HG03135 (cell line): ENCODE data around the gene NAT10.

Experiments used
- ATAC-seq: cut with Tn5 transposase; IDR thresholded peaks from one replicate; pipeline ENCODE4 v1.9.1; 2021; ENCODE audit warnings: mild to moderate bottlenecking, moderate library complexity; ENCODE audit not compliant: unreplicated experiment

NAT10 gene

DNA sequence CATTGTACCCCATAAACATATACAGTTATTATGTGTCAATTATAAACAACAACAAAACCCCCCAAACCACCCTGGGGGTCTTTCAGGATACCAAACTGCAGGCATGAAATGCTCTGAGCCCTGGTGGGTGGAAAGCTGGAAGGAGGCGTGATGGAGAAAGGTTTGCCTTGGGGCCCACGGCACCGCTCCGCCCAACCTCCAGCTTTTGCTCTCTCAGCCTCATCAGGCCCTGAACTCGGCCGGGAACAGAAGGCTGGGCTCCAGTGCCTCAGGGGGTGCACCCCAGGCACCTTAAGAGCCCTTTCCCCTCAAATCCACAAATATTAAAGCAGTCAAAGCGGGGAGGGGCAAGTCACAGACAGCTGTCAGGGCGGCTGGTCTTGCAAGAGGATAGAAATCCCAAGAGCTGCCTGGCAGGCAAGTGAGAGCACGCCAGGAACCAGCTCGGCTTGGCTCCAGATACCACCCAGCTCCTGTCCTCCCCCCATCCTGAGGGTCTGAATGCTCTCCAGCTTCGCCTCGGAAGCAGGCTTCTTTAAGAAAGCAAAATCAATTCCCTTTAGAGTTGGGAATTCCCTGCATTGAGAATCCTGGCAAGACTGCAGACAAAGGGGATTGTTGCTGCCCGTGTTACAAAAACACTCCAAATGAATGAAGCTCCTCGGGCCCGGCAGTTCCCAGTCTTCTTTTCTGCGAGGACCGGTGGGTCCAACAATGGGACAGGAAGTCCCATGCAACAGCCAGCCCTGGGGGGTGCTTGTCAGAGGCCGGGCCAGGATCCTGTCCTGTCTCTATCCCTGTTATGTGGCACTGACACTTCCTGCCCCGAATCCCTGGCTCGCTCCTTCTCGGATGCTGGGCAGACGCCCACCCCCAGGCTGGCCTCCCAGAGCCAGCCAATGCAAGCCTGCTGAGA, 80.8 kb downstream of the NAT10 start:
- no peak for ATAC-seq

DNA sequence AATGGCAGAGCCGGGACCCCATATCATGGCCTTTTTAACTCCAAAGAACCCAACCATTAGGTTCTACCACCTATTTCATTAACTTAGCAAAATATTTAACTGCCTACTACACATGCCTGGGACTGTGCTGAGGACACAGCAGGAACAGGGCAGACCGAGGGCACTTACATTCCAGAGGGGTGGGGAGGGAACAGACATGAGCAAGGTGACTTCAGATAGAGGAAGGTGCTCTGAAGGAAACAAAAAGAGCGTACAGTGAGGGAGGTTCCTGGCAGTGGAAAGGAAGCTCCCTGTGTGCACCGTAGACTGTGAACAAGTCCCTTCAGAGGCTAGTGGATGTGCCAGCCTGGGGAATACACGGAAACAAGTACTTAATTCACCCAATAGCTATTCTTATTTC, 82.8 kb downstream of the NAT10 start:
- no peak for ATAC-seq

DNA sequence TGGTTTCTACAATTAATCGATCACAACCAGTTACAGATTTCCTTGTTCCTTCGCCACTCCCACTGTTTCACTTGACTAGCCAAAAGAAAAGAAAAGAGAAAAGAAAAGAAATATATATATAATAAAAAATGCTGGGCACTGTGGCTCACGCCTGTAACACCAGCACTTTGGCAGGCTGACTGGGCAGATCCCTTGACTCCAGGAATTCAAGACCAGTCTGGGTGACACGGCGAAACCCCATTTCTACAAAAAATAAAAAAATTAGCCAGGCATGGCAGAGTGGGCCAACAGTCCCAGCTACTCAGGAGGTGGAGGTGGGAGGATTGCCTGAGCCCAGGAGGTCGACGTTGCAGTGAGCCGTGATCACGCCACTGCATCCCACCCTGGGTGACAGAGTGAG, 83.8 kb downstream of the NAT10 start:
- ATAC-seq: no peak

DNA sequence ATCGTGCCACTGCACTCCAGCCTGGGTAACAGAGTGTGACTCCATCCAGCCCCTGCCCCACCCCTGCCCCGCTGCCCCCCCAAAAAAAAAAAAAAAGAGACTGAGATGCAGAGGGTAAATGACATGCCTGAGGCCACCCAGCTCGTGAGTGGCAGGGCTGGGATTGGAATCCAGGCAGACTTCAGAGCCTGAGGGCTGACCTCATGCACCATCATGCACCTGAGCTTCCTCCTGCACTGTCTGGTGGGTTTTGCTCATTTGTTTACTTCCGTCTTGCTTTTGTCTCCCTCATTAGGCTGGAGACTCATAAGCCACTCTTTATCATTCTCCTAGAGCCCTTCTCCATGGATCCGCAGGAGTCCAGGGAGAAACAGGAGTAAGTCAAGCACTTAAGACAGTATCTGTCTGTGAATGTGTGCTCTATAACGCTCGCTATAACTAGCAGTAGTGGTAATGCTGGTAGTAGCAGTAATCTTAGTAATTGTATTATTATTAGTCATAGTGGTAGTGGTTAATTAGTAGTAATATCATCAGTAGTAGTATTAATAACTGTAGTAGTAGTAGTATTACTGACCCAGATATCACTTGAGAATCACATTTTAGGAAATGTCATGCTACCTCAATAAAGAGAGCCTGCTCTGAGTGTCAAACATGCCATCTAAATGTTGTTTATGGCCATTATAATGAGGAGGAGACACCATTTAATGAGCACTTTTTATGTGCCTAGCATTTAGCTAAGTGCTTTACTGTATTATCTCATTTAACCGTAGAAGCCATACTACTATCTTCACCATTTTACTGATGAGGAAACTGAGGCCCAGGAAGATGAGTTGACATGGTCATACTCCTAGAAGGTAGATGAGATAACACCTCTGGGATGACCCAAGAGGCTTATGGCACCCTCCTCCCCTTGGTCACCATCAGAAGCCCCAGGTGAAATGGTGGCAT, 85.0 kb downstream of the NAT10 start:
- no peak for ATAC-seq

DNA sequence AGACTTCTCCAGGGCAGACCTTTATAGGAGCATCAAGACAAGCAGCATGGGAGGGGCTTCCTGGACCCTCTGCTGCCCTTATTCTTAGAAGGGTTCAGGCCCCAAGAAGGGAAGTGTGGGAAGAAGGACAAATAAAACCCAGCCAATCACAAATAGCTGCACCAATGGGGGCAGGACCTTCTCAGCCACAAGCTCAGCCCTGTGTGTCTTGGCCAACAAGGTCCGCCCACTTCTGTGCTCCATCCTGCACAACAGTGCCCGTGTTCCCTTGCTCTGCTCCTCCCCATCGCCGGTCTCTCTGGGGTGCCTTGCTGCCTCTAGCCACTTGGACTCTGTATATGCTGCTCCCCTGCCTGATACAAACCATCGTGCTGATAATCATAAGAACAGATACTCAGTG, 86.1 kb downstream of the NAT10 start:
- ATAC-seq: no peak

DNA sequence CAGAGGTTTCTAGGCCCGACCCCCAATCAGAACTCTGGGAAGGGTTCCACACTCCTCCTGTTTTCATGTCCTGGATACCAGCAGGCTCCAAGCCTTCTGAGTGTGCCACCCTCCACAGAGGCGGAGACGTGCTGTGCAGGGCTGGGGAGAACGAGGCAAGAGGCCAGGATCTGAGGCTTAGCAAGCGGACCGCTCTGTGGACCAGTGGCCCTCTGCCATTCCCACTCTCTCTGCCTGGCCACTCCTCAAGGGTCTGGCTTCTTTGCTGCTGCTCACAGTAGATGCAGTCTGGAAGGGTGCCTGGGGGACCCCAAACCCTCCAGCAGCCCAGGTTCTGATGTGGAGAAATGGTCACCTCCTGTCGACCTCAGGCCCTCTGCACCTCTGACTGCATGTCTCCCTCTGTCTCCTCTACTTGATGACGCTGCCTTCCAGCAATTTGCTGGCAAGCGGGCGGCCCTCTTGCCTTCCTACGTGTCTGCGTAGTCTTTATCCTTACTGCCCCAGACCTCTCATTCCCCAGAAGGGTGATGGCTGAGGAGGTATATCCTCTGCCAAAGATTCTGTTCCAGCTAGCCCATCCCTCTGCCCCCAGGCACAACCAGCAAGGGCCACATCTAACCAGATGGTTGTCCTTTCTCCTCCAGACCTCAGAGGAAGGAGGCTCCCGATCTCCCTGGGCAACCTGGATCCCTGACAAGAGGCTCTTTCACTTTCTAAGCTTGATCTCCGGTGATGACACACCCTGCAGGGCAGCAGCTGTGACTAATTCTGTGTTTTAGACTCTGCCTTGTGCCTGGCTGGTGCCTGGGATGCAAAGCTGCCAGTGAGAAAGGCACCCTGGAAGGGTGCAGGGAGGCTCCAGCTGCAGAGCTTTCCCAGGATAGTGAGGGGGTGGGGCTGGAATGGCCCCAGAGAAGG, 87.3 kb downstream of the NAT10 start:
- no peak for ATAC-seq

DNA sequence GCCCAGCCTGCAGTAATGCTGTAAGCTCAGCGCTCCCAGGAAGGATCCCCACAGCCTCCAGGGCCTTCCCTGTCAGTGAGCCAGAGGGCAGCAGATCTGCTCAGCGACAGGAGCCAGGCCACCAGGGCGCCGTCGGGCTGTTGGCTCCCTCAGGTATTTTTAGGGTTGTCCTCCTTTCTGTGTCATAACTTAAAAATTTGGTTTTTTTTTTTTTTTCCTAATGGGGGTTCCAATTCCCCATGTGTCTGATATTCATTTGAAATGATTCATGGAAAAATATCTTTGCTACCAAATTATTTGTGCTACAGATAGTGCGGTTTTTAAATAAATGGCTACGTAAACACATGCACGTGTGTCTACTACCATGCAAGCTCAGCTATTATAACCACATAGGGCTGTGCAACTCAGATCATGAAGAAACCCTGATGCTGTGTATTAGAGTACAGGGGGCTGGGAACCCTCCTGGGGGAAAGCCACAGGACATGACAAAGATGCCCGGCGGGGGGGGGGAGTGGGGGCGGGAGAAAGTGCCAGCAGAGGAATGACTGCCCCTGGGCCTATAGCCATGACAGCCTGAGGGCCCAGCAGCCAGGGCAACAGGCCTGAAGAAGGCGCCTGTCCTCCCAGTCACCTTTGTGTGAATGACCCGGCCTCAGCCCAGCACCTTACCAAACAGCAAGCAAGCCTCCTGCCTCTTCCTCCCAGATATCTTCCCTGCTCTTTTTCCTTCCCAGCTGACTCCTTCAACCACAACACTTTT, 89.3 kb downstream of the NAT10 start:
- ATAC-seq: no peak
